Karpas-422 (cell line): ENCODE measurements around the gene VAX1. TPM values are rescaled to one million over a fixed set of nuclear protein-coding genes. Genes with fewer than 3 reads are reported as not detected.
"Not testable (repeated sequence)": the region's sequence is repeated elsewhere in the genome, so short reads cannot be mapped to it uniquely, and the experiment has no call there.

Source experiments
- DNase-seq: peaks from one replicate; pipeline ENCODE4 v3.0.0-alpha.2; 2015
- H2AFZ ChIP-seq: fragments of 200-600 bp; sonication (generic); 2 replicates; pipeline ENCODE4 v1.6.1; 2014; ENCODE audit warnings: antibody characterized with exemption, low read length, mixed read lengths
- H3K27ac ChIP-seq: fragments of 200-600 bp; sonication (generic); 2 replicates; pipeline ENCODE4 v1.5.1; 2014; ENCODE audit warnings: mild to moderate bottlenecking, low read length, moderate library complexity
- H3K27me3 ChIP-seq: fragments of 200-600 bp; sonication (generic); 2 replicates; pipeline ENCODE4 v1.6.1; 2014; ENCODE audit warnings: low read length, mixed read lengths
- H3K36me3 ChIP-seq: fragments of 200-600 bp; sonication (generic); 2 replicates; pipeline ENCODE4 v1.6.1; 2014; ENCODE audit warnings: low read length, mixed read lengths; ENCODE audit not compliant: insufficient read depth
- H3K4me1 ChIP-seq: fragments of 200-600 bp; sonication (generic); 2 replicates; pipeline ENCODE4 v1.6.1; 2014; ENCODE audit warnings: mild to moderate bottlenecking, low read length, mixed read lengths
- H3K4me2 ChIP-seq: fragments of 200-600 bp; sonication (generic); 2 replicates; pipeline ENCODE4 v1.6.1; 2014; ENCODE audit warnings: low read length, low read depth, mild to moderate bottlenecking; ENCODE audit not compliant: poor library complexity, severe bottlenecking
- H3K4me3 ChIP-seq: fragments of 200-600 bp; sonication (generic); 2 replicates; pipeline ENCODE4 v1.5.1; 2014; ENCODE audit warnings: mild to moderate bottlenecking, antibody characterized with exemption, low read length, mixed read lengths
- H3K79me2 ChIP-seq: fragments of 200-600 bp; sonication (generic); 2 replicates; pipeline ENCODE4 v1.6.1; 2014; ENCODE audit warnings: mild to moderate bottlenecking, low read length, mixed read lengths
- H3K9ac ChIP-seq: fragments of 200-600 bp; sonication (generic); 2 replicates; pipeline ENCODE4 v1.6.0; 2014; ENCODE audit warnings: low read length
- H3K9me2 ChIP-seq: fragments of 200-600 bp; sonication (generic), shearing (Covaris generic); replicated peaks from 2 replicates; pipeline ENCODE4 v1.6.0; 2014; ENCODE audit warnings: mild to moderate bottlenecking, low read length, moderate library complexity; ENCODE audit not compliant: insufficient read depth
- H3K9me3 ChIP-seq: fragments of 300-700, 200-600 bp; sonication (generic); 2 replicates; pipeline ENCODE4 v1.6.1; 2014; ENCODE audit warnings: low read length, mixed read lengths
- H4K20me1 ChIP-seq: fragments of 200-600 bp; sonication (generic); 2 replicates; pipeline ENCODE4 v1.6.1; 2014; ENCODE audit warnings: mild to moderate bottlenecking, antibody characterized with exemption, low read length, low read depth; ENCODE audit not compliant: insufficient read depth
- total RNA-seq: library from RNA; depleted of rRNA; stranded (reverse); fragments of >200 nt; shearing (Covaris generic); gene quantifications from 2 replicates; pipeline ENCODE4 v1.2.3, GENCODE V29; 2014; ENCODE audit warnings: low replicate concordance; rRNA removed

VAX1 gene
- not detected in 2 replicates for total RNA-seq

GRCh38 chr10:117137911-117138642 lies at the start of gene VAX1:
TSS of gene VAX1 (minus strand) at chr10:117138270. CDS start at chr10:117138056, 214 bp downstream.
- no peak for DNase-seq
- Histone ChIP-seq H3K9me2 (no peaks in the 10 kb centered on the region), H3K36me3 (no peaks in the 10 kb centered on the region), H3K4me3 (no peak within 1 kb of the TSS), H3K4me2 (no peak within 1 kb of the TSS), H3K79me2 (no peaks in the 10 kb centered on the region), H3K4me1 (no peaks in the 10 kb centered on the region), H3K27me3 (no peaks in the 10 kb centered on the region), H3K9me3 (no peaks in the 10 kb centered on the region; the same call in 1 of the 2 replicates), H3K27ac (no peak within 1 kb of the TSS), H2AFZ (no peak within 1 kb of the TSS), H4K20me1 (no peaks in the 10 kb centered on the region), H3K9ac (no peak within 1 kb of the TSS)

- H3K4me2 ChIP-seq: no peak overlapping the region
Measured at GRCh38 chr10:117186832-117187615, 49.0 kb upstream of the VAX1 start.

GRCh38 chr10:117185817-117186216 lies 47.7 kb upstream of the VAX1 start:
- H3K9me2 ChIP-seq, H2AFZ ChIP-seq: not testable (repeated sequence)

More at GRCh38 chr10:117186832-117187615, 49.0 kb upstream of the VAX1 start:
- no peaks in the 10 kb centered on the region for H3K79me2 ChIP-seq
- 0 out of 2 replicates have a peak, but pooled peaks cover 4% of the 10 kb centered on the region for H3K27me3 ChIP-seq
- DNase-seq: peak; percentile 58
- no peaks in the 10 kb centered on the region for H3K9me2 ChIP-seq
- H2AFZ ChIP-seq: peak overlapping the region; percentile 45
- no peak overlapping the region for H3K4me3 ChIP-seq
- no peak overlapping the region for H3K27ac ChIP-seq
- H3K4me1 ChIP-seq: no peaks in the 10 kb centered on the region
- H4K20me1 ChIP-seq: no peaks in the 10 kb centered on the region
- no peaks in the 10 kb centered on the region for H3K36me3 ChIP-seq
- no peaks in the 10 kb centered on the region for H3K9me3 ChIP-seq
- H3K9ac ChIP-seq: no peak overlapping the region

GRCh38 chr10:117184821-117185220 lies 46.8 kb upstream of the VAX1 start:
- Histone ChIP-seq H3K27ac (no peak overlapping the region), H3K79me2 (no peaks in the 10 kb centered on the region), H2AFZ (no peak overlapping the region), H3K4me2 (no peak overlapping the region), H4K20me1 (no peaks in the 10 kb centered on the region), H3K9me2 (no peaks in the 10 kb centered on the region), H3K9me3 (no peaks in the 10 kb centered on the region), H3K4me1 (no peaks in the 10 kb centered on the region), H3K4me3 (no peak overlapping the region), H3K9ac (no peak overlapping the region), H3K27me3 (0 out of 2 replicates have a peak, but pooled peaks cover 4% of the 10 kb centered on the region), H3K36me3 (no peaks in the 10 kb centered on the region)
- no peak for DNase-seq

More at GRCh38 chr10:117185817-117186216, 47.7 kb upstream of the VAX1 start:
- not testable (repeated sequence) for H3K27ac ChIP-seq, H3K36me3 ChIP-seq, H4K20me1 ChIP-seq, H3K9me3 ChIP-seq, H3K27me3 ChIP-seq, H3K4me1 ChIP-seq, H3K4me3 ChIP-seq, H3K4me2 ChIP-seq, H3K9ac ChIP-seq, H3K79me2 ChIP-seq
- DNase-seq: peak; percentile 60

- Histone ChIP-seq H3K27ac (no peak overlapping the region), H3K9me2 (no peaks in the 10 kb centered on the region), H3K4me3 (no peak overlapping the region), H4K20me1 (no peaks in the 10 kb centered on the region), H3K36me3 (no peaks in the 10 kb centered on the region), H2AFZ (no peak overlapping the region), H3K4me1 (no peaks in the 10 kb centered on the region), H3K27me3 (0 out of 2 replicates have a peak, but pooled peaks cover 4% of the 10 kb centered on the region), H3K4me2 (no peak overlapping the region), H3K9me3 (no peaks in the 10 kb centered on the region), H3K9ac (no peak overlapping the region), H3K79me2 (no peaks in the 10 kb centered on the region)
- DNase-seq: no peak
Measured at GRCh38 chr10:117184296-117184695, 46.2 kb upstream of the VAX1 start.

GRCh38 chr10:117178190-117178589 lies 40.1 kb upstream of the VAX1 start:
- Histone ChIP-seq H3K27ac (no peak overlapping the region), H3K9ac (no peak overlapping the region)

GRCh38 chr10:117175901-117176534 lies 37.9 kb upstream of the VAX1 start:
- Histone ChIP-seq H3K4me2 (peak overlapping the region; percentile 21), H3K27me3 (no peaks in the 10 kb centered on the region), H3K4me3 (no peak overlapping the region), H2AFZ (no peak overlapping the region), H3K9me3 (no peaks in the 10 kb centered on the region), H3K36me3 (no peaks in the 10 kb centered on the region), H3K27ac (no peak overlapping the region), H3K4me1 (peaks cover 14% of the 10 kb centered on the region), H3K79me2 (no peaks in the 10 kb centered on the region), H3K9ac (no peak overlapping the region), H4K20me1 (no peaks in the 10 kb centered on the region), H3K9me2 (no peaks in the 10 kb centered on the region)
- peak; percentile 87 for DNase-seq

More at GRCh38 chr10:117178190-117178589, 40.1 kb upstream of the VAX1 start:
- Histone ChIP-seq H3K4me3 (no peak overlapping the region), H3K4me2 (no peak overlapping the region), H3K9me3 (no peaks in the 10 kb centered on the region), H3K9me2 (no peaks in the 10 kb centered on the region), H3K79me2 (no peaks in the 10 kb centered on the region), H3K27me3 (0 out of 2 replicates have a peak, but pooled peaks cover 1% of the 10 kb centered on the region), H4K20me1 (no peaks in the 10 kb centered on the region), H2AFZ (no peak overlapping the region), H3K4me1 (peaks cover 14% of the 10 kb centered on the region), H3K36me3 (no peaks in the 10 kb centered on the region)
- no peak for DNase-seq
